ENCODE data around the gene TTLL10.
A peak's percentile ranks its signal among the peaks of the same experiment; 100 is the strongest.
"Not testable (repeated sequence)": the region's sequence is repeated elsewhere in the genome, so short reads cannot be mapped to it uniquely, and the experiment has no call there.

TTLL10 gene

GRCh38 chr1:1141244-1141910, 32.3 kb upstream of the TTLL10 start:
- no peak for DNase-seq (ENCODE audit: low read depth in 2 of 2)

GRCh38 chr1:1141911-1142250, 31.8 kb upstream of the TTLL10 start:
- no peak for DNase-seq (ENCODE audit: low read depth in 2 of 2)

GRCh38 chr1:1142352-1142751, 31.3 kb upstream of the TTLL10 start:
- not testable (repeated sequence) for DNase-seq (ENCODE audit: low read depth in 2 of 2)

- no peak for DNase-seq (ENCODE audit: low read depth in 2 of 2)
Observed at GRCh38 chr1:1142844-1143243, 30.8 kb upstream of the TTLL10 start.

GRCh38 chr1:1143636-1144035, 30.0 kb upstream of the TTLL10 start:
- DNase-seq (ENCODE audit: low read depth in 2 of 2), result no peak

- peak in 1 of 2 donors; percentile 20 for DNase-seq (ENCODE audit: low read depth in 2 of 2)
Observed at GRCh38 chr1:1144122-1144842, 29.4 kb upstream of the TTLL10 start.

GRCh38 chr1:1144843-1145546, 28.7 kb upstream of the TTLL10 start:
- no peak for DNase-seq (ENCODE audit: low read depth in 2 of 2)

GRCh38 chr1:1145547-1145914, 28.1 kb upstream of the TTLL10 start:
- DNase-seq (ENCODE audit: low read depth in 2 of 2), result no peak

GRCh38 chr1:1146026-1146425, 27.7 kb upstream of the TTLL10 start:
- no peak for DNase-seq (ENCODE audit: low read depth in 2 of 2)

- no peak for DNase-seq (ENCODE audit: low read depth in 2 of 2)
Observed at GRCh38 chr1:1146596-1146995, 27.1 kb upstream of the TTLL10 start.

GRCh38 chr1:1148061-1148460, 25.6 kb upstream of the TTLL10 start:
- no peak for DNase-seq (ENCODE audit: low read depth in 2 of 2)

GRCh38 chr1:1148569-1148968, 25.1 kb upstream of the TTLL10 start:
- no peak for DNase-seq (ENCODE audit: low read depth in 2 of 2)

GRCh38 chr1:1149416-1149815, 24.3 kb upstream of the TTLL10 start:
- DNase-seq (ENCODE audit: low read depth in 2 of 2), result no peak

GRCh38 chr1:1150100-1150499, 23.6 kb upstream of the TTLL10 start:
- no peak for DNase-seq (ENCODE audit: low read depth in 2 of 2)

GRCh38 chr1:1151306-1151705, 22.4 kb upstream of the TTLL10 start:
- no peak for DNase-seq (ENCODE audit: low read depth in 2 of 2)

GRCh38 chr1:1152431-1152830, 21.2 kb upstream of the TTLL10 start:
- not testable (repeated sequence) for DNase-seq (ENCODE audit: low read depth in 2 of 2)

GRCh38 chr1:1153215-1153614, 20.5 kb upstream of the TTLL10 start:
- DNase-seq (ENCODE audit: low read depth in 2 of 2), result not testable (repeated sequence)

GRCh38 chr1:1153874-1154273, 19.8 kb upstream of the TTLL10 start:
- no peak for DNase-seq (ENCODE audit: low read depth in 2 of 2)

- no peak for DNase-seq (ENCODE audit: low read depth in 2 of 2)
Observed at GRCh38 chr1:1155258-1155657, 18.4 kb upstream of the TTLL10 start.

GRCh38 chr1:1156140-1157032, 17.3 kb upstream of the TTLL10 start:
- DNase-seq (ENCODE audit: low read depth in 2 of 2), result no peak

GRCh38 chr1:1157033-1157365, 16.7 kb upstream of the TTLL10 start:
- no peak for DNase-seq (ENCODE audit: low read depth in 2 of 2)

- DNase-seq (ENCODE audit: low read depth in 2 of 2), result peak; percentile 20 to 25
Observed at GRCh38 chr1:1157426-1157913, 16.2 kb upstream of the TTLL10 start.

Measured in stimulated activated CD8-positive, alpha-beta memory T cell treated with anti-CD3 and anti-CD28 coated beads, Interleukin-7, amount 100 ng/mL, for 1 hour (primary cell).